GM18508 (cell line): Measurements from ENCODE around the gene RGS3.
A peak's percentile ranks its signal among the peaks of the same experiment; 100 is the strongest.

Experiments
- ATAC-seq: cut with Tn5 transposase; IDR thresholded peaks from one replicate; pipeline ENCODE4 v1.9.1; 2021; ENCODE audit warnings: moderate number of reproducible peaks; ENCODE audit not compliant: insufficient read depth, unreplicated experiment

The RGS3 gene

GRCh38 chr9:113611461-113612215 is 148.1 kb downstream of the RGS3 start:
- no peak for ATAC-seq

GRCh38 chr9:113612216-113612747 is 148.8 kb downstream of the RGS3 start:
- no peak for ATAC-seq

GRCh38 chr9:113612828-113613227 is 149.3 kb downstream of the RGS3 start:
- no peak for ATAC-seq

- ATAC-seq, result no peak
Measured at GRCh38 chr9:113613815-113614413, 150.4 kb downstream of the RGS3 start.

- no peak for ATAC-seq
Measured at GRCh38 chr9:113614843-113615648, 151.5 kb downstream of the RGS3 start.

GRCh38 chr9:113616116-113616515 is 152.6 kb downstream of the RGS3 start:
- no peak for ATAC-seq

- ATAC-seq, result no peak
Measured at GRCh38 chr9:113616621-113617496, 153.3 kb downstream of the RGS3 start.

GRCh38 chr9:113617550-113617949 is 154.0 kb downstream of the RGS3 start:
- no peak for ATAC-seq

- ATAC-seq, result no peak
Measured at GRCh38 chr9:113618836-113619490, 155.4 kb downstream of the RGS3 start.

- ATAC-seq, result no peak
Measured at GRCh38 chr9:113619491-113620376, 156.2 kb downstream of the RGS3 start.

- no peak for ATAC-seq
Measured at GRCh38 chr9:113620377-113621161, 157.0 kb downstream of the RGS3 start.

GRCh38 chr9:113621309-113621791 is 157.8 kb downstream of the RGS3 start:
- no peak for ATAC-seq

- ATAC-seq, result no peak
Measured at GRCh38 chr9:113621980-113622379, 158.5 kb downstream of the RGS3 start.

GRCh38 chr9:113622600-113623400 is 159.3 kb downstream of the RGS3 start:
- peak; percentile 77 for ATAC-seq

- no peak for ATAC-seq
Measured at GRCh38 chr9:113623851-113624485, 160.4 kb downstream of the RGS3 start.

GRCh38 chr9:113624721-113625120 is 161.2 kb downstream of the RGS3 start:
- ATAC-seq, result no peak
